CD14-positive monocyte (primary cell): ENCODE results near the gene VPS39. TPM values are rescaled to one million over a fixed set of nuclear protein-coding genes. Genes with fewer than 3 reads are reported as not detected.

ENCODE experiments used
- DNase-seq, 3 donors: peaks; one replicate each; pipeline ENCODE4 v3.0.0-alpha.2; 2011 to 2022
- H2AFZ ChIP-seq: 2 replicates; pipeline ENCODE4 v1.6.0; 2012; ENCODE audit warnings: mild to moderate bottlenecking, low read depth, low read length, inconsistent platforms; ENCODE audit not compliant: insufficient read depth, poor library complexity, severe bottlenecking
- H3K27ac ChIP-seq, 2 donors: 1 replicate in 1 of 2; 2 replicates in 1 of 2; pipeline ENCODE4 v1.5.1; 2012 to 2013; ENCODE audit warnings: low read length in 2 of 2, control low read depth in 1 of 2, inconsistent platforms in 1 of 2, low read depth in 1 of 2, mild to moderate bottlenecking in 1 of 2
- H3K27me3 ChIP-seq, 2 donors: one replicate each; pipeline versions ENCODE4 v1.6.0 to v1.6.1; 2011 to 2013; ENCODE audit warnings: low read length in 2 of 2; ENCODE audit not compliant: control insufficient read depth in 2 of 2, insufficient read depth in 2 of 2
- H3K36me3 ChIP-seq, 2 donors: replicated peaks in 1 of 2; 1 replicate in 1 of 2; 2 replicates in 1 of 2; pipeline versions ENCODE4 v1.5.1 to v1.6.1; 2012 to 2013; ENCODE audit warnings: low read length in 2 of 2, control low read depth in 1 of 2, inconsistent platforms in 1 of 2, mild to moderate bottlenecking in 1 of 2; ENCODE audit not compliant: insufficient read depth in 2 of 2, control insufficient read depth in 1 of 2
- H3K4me1 ChIP-seq, 2 donors: 1 replicate in 1 of 2; 2 replicates in 1 of 2; pipeline versions ENCODE4 v1.5.1 to v1.6.1; 2012 to 2013; ENCODE audit warnings: low read length in 2 of 2, control low read depth in 1 of 2, inconsistent platforms in 1 of 2, mild to moderate bottlenecking in 1 of 2, moderate library complexity in 1 of 2; ENCODE audit not compliant: insufficient read depth in 2 of 2, control insufficient read depth in 1 of 2
- H3K4me2 ChIP-seq: replicated peaks from 2 replicates; pipeline ENCODE3; 2012; ENCODE audit warnings: low read length, moderate library complexity, mild to moderate bottlenecking; ENCODE audit not compliant: poor library complexity, severe bottlenecking; ENCODE audit errors: extremely low read depth
- H3K4me3 ChIP-seq, 3 experiments: fragments of 200-600 bp in 1 of 3; sonication (generic) in 1 of 3; replicated peaks in 1 of 3; 1 replicate in 2 of 3; 2 replicates in 1 of 3; pipeline ENCODE4 v1.5.1; 2011 to 2013; ENCODE audit warnings: low read length in 3 of 3, mild to moderate bottlenecking in 3 of 3, control low read depth in 2 of 3, low read depth in 2 of 3, inconsistent platforms in 1 of 3, moderate library complexity in 1 of 3
- H3K79me2 ChIP-seq: 2 replicates; pipeline ENCODE4 v1.6.0; 2012; ENCODE audit warnings: mild to moderate bottlenecking, control low read depth, inconsistent platforms, low read length, moderate library complexity; ENCODE audit not compliant: insufficient read depth
- H3K9ac ChIP-seq: 2 replicates; pipeline ENCODE4 v1.6.0; 2017; ENCODE audit warnings: low read length, mild to moderate bottlenecking; ENCODE audit not compliant: insufficient read depth, poor library complexity, severe bottlenecking
- H3K9me3 ChIP-seq, 2 donors: replicated peaks in 1 of 2; 1 replicate in 1 of 2; 2 replicates in 1 of 2; pipeline versions ENCODE4 v1.5.1 to v1.6.1; 2012 to 2013; ENCODE audit warnings: low read length in 2 of 2, control low read depth in 1 of 2; ENCODE audit not compliant: control insufficient read depth in 1 of 2, insufficient read depth in 1 of 2
- H4K20me1 ChIP-seq: 2 replicates; pipeline ENCODE4 v1.6.0; 2012; ENCODE audit warnings: mild to moderate bottlenecking, low read length, control low read depth, moderate library complexity; ENCODE audit not compliant: insufficient read depth
- H3K27ac Mint-ChIP-seq, 7 donors: one replicate each; pipeline ENCODE4 v1.8.0; 2020; ENCODE audit warnings: mild to moderate bottlenecking in 7 of 7, mixed read lengths in 7 of 7, moderate library complexity in 6 of 7, inconsistent platforms in 2 of 7
- H3K27me3 Mint-ChIP-seq, 3 donors: one replicate each; pipeline ENCODE4 v1.8.0; 2021 to 2022; ENCODE audit warnings: low read depth in 3 of 3, mild to moderate bottlenecking in 3 of 3, mixed read lengths in 3 of 3, moderate library complexity in 3 of 3, inconsistent platforms in 1 of 3
- H3K36me3 Mint-ChIP-seq, 2 donors: one replicate each; pipeline ENCODE4 v1.8.0; 2020; ENCODE audit warnings: mixed read lengths in 2 of 2, inconsistent platforms in 1 of 2, mild to moderate bottlenecking in 1 of 2
- H3K4me1 Mint-ChIP-seq: one replicate; pipeline ENCODE4 v1.8.0; 2020; ENCODE audit warnings: mild to moderate bottlenecking, mixed read lengths
- H3K4me3 Mint-ChIP-seq, 2 donors: one replicate each; pipeline ENCODE4 v1.8.0; 2020; ENCODE audit warnings: mild to moderate bottlenecking in 2 of 2, mixed read lengths in 2 of 2, moderate library complexity in 1 of 2
- H3K9me3 Mint-ChIP-seq, 7 donors: one replicate each; pipeline ENCODE4 v1.8.0; 2020 to 2022; ENCODE audit warnings: mixed read lengths in 7 of 7, mild to moderate bottlenecking in 6 of 7, moderate library complexity in 6 of 7, inconsistent platforms in 2 of 7
- WGBS: methylation state at CpG from one replicate; pipeline ENCODE4 v1.1.5; 2013; ENCODE audit warnings: missing lambda C conversion rate; ENCODE audit not compliant: insufficient coverage; 5-methylcytosine and 5-hydroxymethylcytosine counted together
- intact Hi-C, 2 donors: fragments of 100-400 bp; cut with micrococcal nuclease; formaldehyde crosslinking; loops; one replicate each; pipeline versions ENCODE4 v1.15.0 to v1.15.1; 2023
- polyA plus RNA-seq, 3 donors: library from polyadenylated mRNA; depleted of rRNA in 1 of 3; unstranded in 2 of 3; stranded (reverse) in 1 of 3; fragments of 300-500 nt in 2 of 3; fragments of >200 nt in 1 of 3; fragmentation: Illumina TruSeq in 2 of 3; gene quantifications; 1 replicate in 2 of 3; 2 replicates in 1 of 3; pipeline ENCODE4 v1.2.3, GENCODE V29; 2012 to 2021
- TF ChIP-seq, protein P1 (sequence below): fragments of 200-600 bp; IDR thresholded peaks from one replicate; pipeline ENCODE4 v1.8.0; 2022; ENCODE audit warnings: antibody characterized with exemption, mild to moderate bottlenecking

Gene VPS39
- polyA plus RNA-seq, 3 donors = 16.8 to 102 (median 25.8) TPM

DNA sequence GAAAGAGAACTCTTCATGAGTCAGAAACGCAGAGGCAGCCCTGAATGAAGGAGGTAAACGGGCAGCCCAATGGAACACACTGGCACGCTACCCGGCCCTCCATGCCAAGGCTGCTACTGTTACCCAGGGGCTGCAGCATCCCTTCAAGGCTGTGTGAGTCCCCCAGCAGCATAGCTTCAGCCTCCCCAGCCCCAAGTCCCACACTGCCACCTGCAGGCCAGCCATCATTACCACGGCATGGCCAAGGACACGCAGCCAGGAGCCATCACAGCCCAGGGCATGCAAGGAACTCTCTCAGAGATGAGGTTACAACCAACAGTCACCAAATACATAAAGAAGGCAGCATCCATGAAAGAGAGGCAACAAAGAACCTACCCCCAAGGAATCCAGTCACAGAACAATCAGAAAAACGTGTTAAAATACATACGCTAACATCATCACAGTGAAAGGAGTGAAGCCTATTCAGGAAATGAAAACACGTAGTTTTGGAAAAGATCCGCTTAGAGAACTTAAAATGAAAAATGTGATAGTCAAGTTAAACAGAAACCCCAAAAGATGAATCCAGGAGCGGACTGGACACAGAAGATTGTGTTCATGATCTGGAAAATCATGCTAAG lies 74.1 kb downstream of the VPS39 start:
- Histone ChIP-seq H3K4me1 (no peaks in the 10 kb centered on the region), H2AFZ (no peak overlapping the region), H4K20me1 (no peaks in the 10 kb centered on the region), H3K27ac (no peak overlapping the region), H3K27me3 (no peaks in the 10 kb centered on the region), H3K9me3 (no peaks in the 10 kb centered on the region), H3K4me2 (no peak overlapping the region), H3K4me3 (no peak overlapping the region), H3K9ac (no peak overlapping the region), H3K79me2 (no peaks in the 10 kb centered on the region), H3K36me3 (no peaks in the 10 kb centered on the region)
- DNase-seq = peak; percentile 42 to 63 (median 42)
- H3K4me1 Mint-ChIP-seq = peaks cover 4% of the 10 kb centered on the region
- H3K27me3 Mint-ChIP-seq = peaks cover 0 to 1% (median 0%) of the 10 kb centered on the region in 3 donors
- TF ChIP-seq, protein P1, sequence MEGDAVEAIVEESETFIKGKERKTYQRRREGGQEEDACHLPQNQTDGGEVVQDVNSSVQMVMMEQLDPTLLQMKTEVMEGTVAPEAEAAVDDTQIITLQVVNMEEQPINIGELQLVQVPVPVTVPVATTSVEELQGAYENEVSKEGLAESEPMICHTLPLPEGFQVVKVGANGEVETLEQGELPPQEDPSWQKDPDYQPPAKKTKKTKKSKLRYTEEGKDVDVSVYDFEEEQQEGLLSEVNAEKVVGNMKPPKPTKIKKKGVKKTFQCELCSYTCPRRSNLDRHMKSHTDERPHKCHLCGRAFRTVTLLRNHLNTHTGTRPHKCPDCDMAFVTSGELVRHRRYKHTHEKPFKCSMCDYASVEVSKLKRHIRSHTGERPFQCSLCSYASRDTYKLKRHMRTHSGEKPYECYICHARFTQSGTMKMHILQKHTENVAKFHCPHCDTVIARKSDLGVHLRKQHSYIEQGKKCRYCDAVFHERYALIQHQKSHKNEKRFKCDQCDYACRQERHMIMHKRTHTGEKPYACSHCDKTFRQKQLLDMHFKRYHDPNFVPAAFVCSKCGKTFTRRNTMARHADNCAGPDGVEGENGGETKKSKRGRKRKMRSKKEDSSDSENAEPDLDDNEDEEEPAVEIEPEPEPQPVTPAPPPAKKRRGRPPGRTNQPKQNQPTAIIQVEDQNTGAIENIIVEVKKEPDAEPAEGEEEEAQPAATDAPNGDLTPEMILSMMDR = peak; percentile 81
- H3K9me3 Mint-ChIP-seq = no peaks in the 10 kb centered on the region
- WGBS = 72% methylated on average over 4 of the region's 11 CpGs
- intact Hi-C loops = loop anchor here (2.0 to 5.0 kb wide), 2 partner anchors 67 to 147 kb away; no protein-coding TSS in a partner anchor
- H3K27ac Mint-ChIP-seq = no peak overlapping the region
- H3K4me3 Mint-ChIP-seq = no peak overlapping the region
- H3K36me3 Mint-ChIP-seq = no peaks in the 10 kb centered on the region

DNA sequence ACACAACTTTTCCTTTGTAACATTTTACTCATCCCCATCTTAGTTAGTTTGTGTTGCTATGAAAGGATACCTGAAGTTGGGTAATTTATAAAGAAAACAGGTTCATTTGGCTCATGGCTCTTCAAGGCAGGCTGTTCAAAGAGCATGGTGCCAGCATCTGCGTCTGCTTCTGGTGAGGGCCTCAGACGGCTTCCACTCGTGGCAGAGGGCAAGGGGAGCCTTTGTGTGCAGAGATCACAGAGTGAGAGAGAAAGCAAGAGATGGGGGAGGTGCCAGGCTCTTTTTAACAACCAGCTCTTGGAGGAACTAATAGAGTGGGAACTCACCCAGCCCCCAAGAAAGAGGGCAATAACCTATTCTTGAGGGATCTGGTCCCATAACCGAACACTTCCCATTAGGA lies 74.7 kb downstream of the VPS39 start:
- Histone ChIP-seq H3K4me2 (no peak overlapping the region), H3K4me3 (no peak overlapping the region), H3K27me3 (no peaks in the 10 kb centered on the region), H4K20me1 (no peaks in the 10 kb centered on the region), H2AFZ (no peak overlapping the region), H3K4me1 (no peaks in the 10 kb centered on the region), H3K27ac (no peak overlapping the region), H3K9me3 (no peaks in the 10 kb centered on the region), H3K9ac (no peak overlapping the region), H3K36me3 (no peaks in the 10 kb centered on the region), H3K79me2 (no peaks in the 10 kb centered on the region)
- no peak overlapping the region for H3K4me3 Mint-ChIP-seq
- peaks cover 3% of the 10 kb centered on the region for H3K4me1 Mint-ChIP-seq
- no peaks in the 10 kb centered on the region for H3K36me3 Mint-ChIP-seq
- intact Hi-C loops = loop anchor here in 1 of 2 donors (5.0 kb wide), 1 partner anchor 146 kb away; no protein-coding TSS in a partner anchor
- DNase-seq = no peak
- no peaks in the 10 kb centered on the region for H3K9me3 Mint-ChIP-seq
- WGBS = 100% methylated on average over 3 of the region's 4 CpGs
- no peak overlapping the region for H3K27ac Mint-ChIP-seq
- H3K27me3 Mint-ChIP-seq = peaks cover 0 to 2% (median 1%) of the 10 kb centered on the region in 3 donors
- TF ChIP-seq, protein P1 = no peak
